Measurements from ENCODE around the gene TPST1.

- TF ChIP-seq CTCF (IDR thresholded peaks at IDR 0.05; ENCODE audit: insufficient read depth, low read depth, low read length) (no peak), EZH2 (IDR thresholded peaks at IDR 0.05; ENCODE audit: insufficient read depth, low read length) (no peak)
Measured at GRCh38 chr7:66310620-66311019, 105.5 kb downstream of the TPST1 start.

Measured in astrocyte (in vitro differentiated cells and primary cell).